Measurements from ENCODE around the gene RPS6KB2. TPM values are rescaled to one million over a fixed set of nuclear protein-coding genes. Genes with fewer than 3 reads are reported as not detected.

The RPS6KB2 gene
- total RNA-seq, 2 experiments from 2014 or later: 54.8 to 57.4 TPM

DNA sequence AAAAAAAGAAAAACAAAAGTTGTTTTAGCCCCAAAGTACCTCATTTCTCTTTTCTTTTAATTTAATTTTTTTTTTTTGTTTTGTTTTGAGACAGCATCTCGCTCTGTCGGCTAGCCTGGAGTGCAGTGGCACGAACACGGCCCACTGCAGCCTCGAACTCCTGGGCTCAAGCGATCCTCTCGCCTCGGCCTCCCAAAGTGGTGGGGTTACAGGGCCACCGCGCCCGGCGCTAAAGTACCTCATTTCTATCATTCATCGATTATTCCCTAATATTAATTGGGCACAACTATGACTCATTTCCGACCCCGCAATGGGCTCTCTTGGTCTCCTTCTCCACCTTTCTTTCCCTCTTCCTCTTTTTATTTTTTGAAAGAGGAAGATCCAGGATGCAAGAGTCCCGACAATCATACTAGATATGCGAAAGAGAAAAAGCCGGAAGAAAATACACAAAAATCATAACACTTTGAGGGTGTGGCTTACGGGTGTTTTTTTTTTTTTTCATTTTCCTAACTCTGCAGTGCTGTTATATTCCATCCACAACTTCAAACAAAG lies 54.1 kb downstream of the RPS6KB2 start:
- Mint-ChIP-seq H3K9me3 (no peaks in the 10 kb centered on the region), H3K27ac (peak overlapping the region; percentile 97), H3K27me3 (no peaks in the 10 kb centered on the region), H3K4me1 (ENCODE audit: low read depth) (peaks cover 24% of the 10 kb centered on the region), H3K4me3 (peak overlapping the region; percentile 79), H3K36me3 (ENCODE audit: low read depth) (peaks cover 30% of the 10 kb centered on the region)
- intact Hi-C loops (cut with micrococcal nuclease): loop anchor here (5.0 to 10.0 kb wide), 2 partner anchors 45 to 78 kb away; partner anchors contain the start of genes PPP1CA, PTPRCAP and TBC1D10C
- POLR2A ChIA-PET: interaction anchor here (0.6 to 8.0 kb wide), 10 partner anchors 13 to 82 kb away, joined by 3 to 81 read pairs (median 5); partner anchors contain the start of genes CDK2AP2, PTPRCAP and TMEM134
- CTCF ChIA-PET: interaction anchor here (0.7 to 2.1 kb wide), 6 partner anchors 10 to 131 kb away, joined by 3 to 6 read pairs (median 3); partner anchors contain the start of genes PTPRCAP and TMEM134
- TF ChIP-seq, protein P1, sequence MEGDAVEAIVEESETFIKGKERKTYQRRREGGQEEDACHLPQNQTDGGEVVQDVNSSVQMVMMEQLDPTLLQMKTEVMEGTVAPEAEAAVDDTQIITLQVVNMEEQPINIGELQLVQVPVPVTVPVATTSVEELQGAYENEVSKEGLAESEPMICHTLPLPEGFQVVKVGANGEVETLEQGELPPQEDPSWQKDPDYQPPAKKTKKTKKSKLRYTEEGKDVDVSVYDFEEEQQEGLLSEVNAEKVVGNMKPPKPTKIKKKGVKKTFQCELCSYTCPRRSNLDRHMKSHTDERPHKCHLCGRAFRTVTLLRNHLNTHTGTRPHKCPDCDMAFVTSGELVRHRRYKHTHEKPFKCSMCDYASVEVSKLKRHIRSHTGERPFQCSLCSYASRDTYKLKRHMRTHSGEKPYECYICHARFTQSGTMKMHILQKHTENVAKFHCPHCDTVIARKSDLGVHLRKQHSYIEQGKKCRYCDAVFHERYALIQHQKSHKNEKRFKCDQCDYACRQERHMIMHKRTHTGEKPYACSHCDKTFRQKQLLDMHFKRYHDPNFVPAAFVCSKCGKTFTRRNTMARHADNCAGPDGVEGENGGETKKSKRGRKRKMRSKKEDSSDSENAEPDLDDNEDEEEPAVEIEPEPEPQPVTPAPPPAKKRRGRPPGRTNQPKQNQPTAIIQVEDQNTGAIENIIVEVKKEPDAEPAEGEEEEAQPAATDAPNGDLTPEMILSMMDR (IDR thresholded peaks at IDR 0.05): no peak
- ATAC-seq (no peak), DNase-seq (no peak)

- intact Hi-C loops (cut with micrococcal nuclease): loop anchor here (5.0 to 10.0 kb wide), 2 partner anchors 46 to 78 kb away; partner anchors contain the start of genes PPP1CA, PTPRCAP and TBC1D10C
- H3K27me3 Mint-ChIP-seq: no peaks in the 10 kb centered on the region
- TF ChIP-seq, protein P1 (IDR thresholded peaks at IDR 0.05): no peak
- no peaks in the 10 kb centered on the region for H3K9me3 Mint-ChIP-seq
- POLR2A ChIA-PET: interaction anchor here (0.6 to 10.7 kb wide), 16 partner anchors 12 to 205 kb away, joined by 3 to 108 read pairs (median 5); partner anchors contain the start of genes CDK2AP2, PITPNM1, PTPRCAP and TMEM134
- peak within 1 kb of the TSS; percentile 79 for H3K4me3 Mint-ChIP-seq
- peaks cover 31% of the 10 kb centered on the region for H3K4me1 Mint-ChIP-seq (ENCODE audit: low read depth)
- CTCF ChIA-PET: interaction anchor here (0.7 to 2.1 kb wide), 6 partner anchors 11 to 132 kb away, joined by 3 to 6 read pairs (median 3); partner anchors contain the start of gene PTPRCAP
- peak; percentile 99 for DNase-seq
- ATAC-seq: peak; percentile 68
- peak within 1 kb of the TSS; percentile 97 for H3K27ac Mint-ChIP-seq
- peaks cover 38% of the 10 kb centered on the region for H3K36me3 Mint-ChIP-seq (ENCODE audit: low read depth)
These were observed 54.8 kb downstream of the RPS6KB2 start, which contains the start of gene AIP for GRCh38 chr11:67482827-67483798. AIP (plus strand) TSS chr11:67483026; CDS start chr11:67483159, 133 bp downstream.

- CTCF ChIA-PET: interaction anchor here (1.0 to 2.1 kb wide), 3 partner anchors 12 to 80 kb away, joined by 3 to 6 read pairs (median 5); partner anchors contain the start of gene TBC1D10C
- POLR2A ChIA-PET: interaction anchor here (0.5 to 10.7 kb wide), 26 partner anchors 9 to 212 kb away, joined by 3 to 108 read pairs (median 5); partner anchors contain the start of genes CDK2AP2, CORO1B, GSTP1 and PITPNM1
- TF ChIP-seq, protein P1 (IDR thresholded peaks at IDR 0.05): no peak
- peak overlapping the region; percentile 97 for H3K27ac Mint-ChIP-seq
- no peaks in the 10 kb centered on the region for H3K27me3 Mint-ChIP-seq
- intact Hi-C loops (cut with micrococcal nuclease): loop anchor here (1.0 to 10.0 kb wide), 3 partner anchors 22 to 79 kb away; partner anchors contain the start of genes PPP1CA, PTPRCAP and TBC1D10C
- peaks cover 41% of the 10 kb centered on the region for H3K4me1 Mint-ChIP-seq (ENCODE audit: low read depth)
- ATAC-seq (peak; percentile 18), DNase-seq (peak; percentile 81)
- peaks cover 46% of the 10 kb centered on the region for H3K36me3 Mint-ChIP-seq (ENCODE audit: low read depth)
- peak overlapping the region; percentile 79 for H3K4me3 Mint-ChIP-seq
- no peaks in the 10 kb centered on the region for H3K9me3 Mint-ChIP-seq
These were observed 55.8 kb downstream of the RPS6KB2 start for GRCh38 chr11:67483831-67484665.

GRCh38 chr11:67484847-67485311 lies 56.6 kb downstream of the RPS6KB2 start:
- Mint-ChIP-seq H3K27ac (peak overlapping the region; percentile 97), H3K4me3 (peak overlapping the region; percentile 79), H3K9me3 (no peaks in the 10 kb centered on the region), H3K4me1 (ENCODE audit: low read depth) (peaks cover 47% of the 10 kb centered on the region), H3K36me3 (ENCODE audit: low read depth) (peaks cover 51% of the 10 kb centered on the region), H3K27me3 (no peaks in the 10 kb centered on the region)
- DNase-seq (peak; percentile 91), ATAC-seq (peak; percentile 14)
- POLR2A ChIA-PET: interaction anchor here (0.5 to 10.7 kb wide), 25 partner anchors 8 to 213 kb away, joined by 3 to 108 read pairs (median 5); partner anchors contain the start of genes CDK2AP2, CORO1B, GSTP1 and PITPNM1
- intact Hi-C loops (cut with micrococcal nuclease): loop anchor here (1.0 to 10.0 kb wide), 3 partner anchors 21 to 80 kb away; partner anchors contain the start of genes PPP1CA, PTPRCAP and TBC1D10C
- CTCF ChIA-PET: interaction anchor here (1.0 to 2.0 kb wide), 5 partner anchors 21 to 133 kb away, joined by 3 to 5 read pairs (median 4); partner anchors contain the start of genes PITPNM1 and TBC1D10C
- TF ChIP-seq, protein P1 (IDR thresholded peaks at IDR 0.05): no peak

Measured in activated CD8-positive, alpha-beta T cell treated with anti-CD3 and anti-CD28 coated beads for 36 hours (primary cell).